ENCODE measurements around the gene FGD4.

FGD4 gene
- 36.9 to 313 (median 225) reads per million in 18 experiments for total RNA-seq

DNA sequence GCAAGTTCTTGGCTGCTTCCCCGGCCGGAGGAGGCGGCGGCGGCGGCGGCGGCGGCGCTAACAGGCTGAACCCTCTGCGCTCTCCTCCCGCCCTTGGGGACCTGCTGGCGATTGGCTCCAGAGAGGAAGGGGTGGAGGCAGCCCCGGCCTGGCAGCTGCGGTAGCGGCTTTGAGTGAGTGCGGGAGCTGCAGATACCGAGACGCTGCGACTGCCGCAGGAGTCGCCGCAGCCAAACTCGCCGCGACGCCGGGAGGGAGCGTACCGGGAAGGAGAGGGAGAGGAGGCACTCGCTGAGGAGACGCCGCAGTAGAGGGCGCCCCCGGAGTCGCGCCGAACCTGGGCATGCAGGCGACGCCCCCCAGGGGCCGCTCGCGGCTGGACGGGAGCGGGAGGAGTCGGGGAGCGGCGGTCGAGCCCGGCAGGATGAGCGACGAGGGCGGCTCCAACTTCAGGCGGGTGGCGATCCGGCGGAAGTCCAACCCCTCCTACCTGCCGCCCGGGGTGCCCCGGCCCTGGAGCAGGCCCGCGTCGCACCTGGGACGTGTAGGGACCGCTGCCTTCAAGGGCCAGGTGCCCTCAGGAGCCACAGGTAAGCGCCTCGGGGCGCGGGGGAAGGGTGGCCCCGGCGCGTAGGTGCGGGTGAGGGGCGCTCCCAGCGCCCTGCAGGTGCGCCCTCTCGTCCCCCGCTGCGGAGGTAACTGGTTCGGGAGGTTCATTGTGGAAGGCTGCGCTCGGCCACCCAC, at the start of gene FGD4:
Gene FGD4 (plus strand): TSS at position 189 of the 744 bp plus-strand sequence.
- peak; percentile 86 to 88 for DNase-seq

DNA sequence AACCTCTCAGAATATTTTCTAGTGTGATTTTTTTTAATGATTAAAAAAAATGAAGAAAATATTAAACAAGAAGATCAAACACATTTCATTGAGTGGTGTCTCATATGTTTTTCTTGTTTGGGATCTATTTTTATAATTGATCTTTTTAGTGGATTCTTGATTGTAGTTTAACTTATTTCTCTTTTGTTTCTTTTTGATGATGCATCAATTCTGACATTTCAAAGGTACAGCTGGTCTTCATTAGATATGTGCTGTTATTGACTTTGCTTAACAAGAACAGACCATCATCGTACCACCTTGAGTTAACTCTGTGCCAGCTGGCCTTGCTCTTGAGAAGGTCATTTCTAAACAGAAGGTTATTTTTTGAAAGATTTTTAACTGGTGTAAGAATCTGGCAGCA, 45.8 kb upstream of the FGD4 start:
- no peak for DNase-seq

DNA sequence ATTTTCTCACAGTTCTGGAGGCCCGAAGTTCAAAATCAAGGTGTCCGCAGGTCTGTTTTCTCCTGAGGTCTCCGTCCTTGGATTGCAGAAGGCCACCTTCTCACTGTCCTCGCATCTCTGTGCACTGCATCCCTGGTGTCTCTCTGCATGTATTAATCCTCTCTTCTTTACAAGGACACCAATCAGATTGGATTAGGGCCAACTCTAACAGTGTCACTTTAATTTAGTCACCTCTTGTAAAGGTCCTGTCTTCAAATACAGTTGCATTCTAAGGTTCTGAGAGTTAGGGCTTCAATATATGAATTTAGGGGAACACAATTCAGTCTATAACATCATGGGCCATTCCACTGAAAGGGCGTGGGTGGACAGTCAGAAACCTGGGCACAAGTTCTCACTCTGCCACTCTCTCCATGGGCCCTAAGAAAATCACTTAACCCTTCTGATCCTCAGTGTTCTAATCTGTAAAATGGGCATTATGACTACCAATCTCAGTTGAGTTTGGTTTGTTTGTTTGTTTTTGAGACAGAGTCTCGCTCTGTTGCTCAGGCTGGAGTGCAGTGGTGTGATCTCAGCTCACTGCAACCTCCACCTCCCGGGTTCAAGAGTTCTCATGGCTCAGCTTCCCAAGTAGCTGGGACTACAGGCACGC, 41.6 kb upstream of the FGD4 start:
- no peak for DNase-seq

DNA sequence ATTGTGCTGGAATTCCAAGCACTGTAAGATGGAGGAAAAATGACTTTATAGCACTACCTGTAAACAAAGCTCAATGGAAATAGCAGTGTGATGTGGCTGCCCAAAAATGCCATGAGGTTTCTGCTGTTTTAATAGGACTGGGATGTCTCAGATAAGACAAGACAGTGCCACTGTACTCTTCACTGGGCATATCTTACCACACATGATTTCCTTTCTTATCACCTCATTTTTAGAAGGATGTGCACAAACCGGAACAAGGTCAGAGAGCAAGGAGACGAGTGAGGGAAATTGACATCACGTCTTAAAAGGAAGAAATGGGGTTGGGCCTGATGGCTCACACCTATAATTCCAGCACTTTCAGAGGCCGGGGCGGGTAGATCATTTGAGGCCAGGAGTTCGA, 38.4 kb upstream of the FGD4 start:
- no peak for DNase-seq

DNA sequence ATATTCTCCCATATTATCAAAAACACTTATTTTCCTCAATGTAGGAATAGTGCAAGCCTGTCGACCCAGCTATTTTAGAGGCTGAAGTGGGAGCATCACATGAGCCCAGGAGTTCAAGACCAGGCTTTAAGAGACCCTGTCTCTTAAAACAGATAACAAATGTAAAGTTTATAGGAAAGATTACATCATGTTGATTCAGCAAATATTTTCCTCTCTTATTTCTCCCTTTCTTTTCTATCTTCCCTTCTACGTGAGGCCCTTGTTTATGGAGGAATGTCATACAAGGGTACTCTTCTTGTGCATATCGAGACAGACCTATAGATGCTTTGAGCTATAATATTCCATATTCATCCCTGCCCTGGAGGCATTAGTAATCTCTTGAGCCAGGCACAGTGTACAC, 36.5 kb upstream of the FGD4 start:
- DNase-seq = no peak

DNA sequence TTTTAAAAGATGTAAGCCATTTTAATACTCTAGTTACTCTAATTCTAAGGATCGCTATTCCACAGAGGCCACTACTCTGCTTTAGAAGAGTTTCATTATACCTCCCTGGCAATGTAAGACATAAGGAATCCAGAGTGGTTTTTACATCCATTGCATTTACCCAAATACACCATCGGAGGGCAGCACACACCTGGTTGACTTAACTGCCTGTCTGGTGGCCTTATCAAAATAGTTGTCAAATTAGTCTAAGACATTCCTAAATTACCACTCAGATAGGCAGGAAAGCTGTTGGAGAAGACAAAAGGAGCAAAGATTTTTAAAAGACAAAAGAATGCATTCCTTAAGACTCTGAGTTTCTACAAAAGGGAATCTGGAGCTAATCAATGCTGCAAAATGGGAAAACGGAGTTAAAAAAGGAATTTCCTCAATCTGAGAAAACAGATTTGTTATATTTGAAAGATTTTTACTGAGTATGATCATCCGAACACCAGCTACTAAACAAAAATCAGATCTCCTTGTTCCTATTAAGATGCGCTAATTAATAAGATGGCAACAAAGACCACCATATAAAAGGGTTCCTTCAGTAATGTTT, 33.8 kb upstream of the FGD4 start:
- peak; percentile 72 to 75 for DNase-seq

DNA sequence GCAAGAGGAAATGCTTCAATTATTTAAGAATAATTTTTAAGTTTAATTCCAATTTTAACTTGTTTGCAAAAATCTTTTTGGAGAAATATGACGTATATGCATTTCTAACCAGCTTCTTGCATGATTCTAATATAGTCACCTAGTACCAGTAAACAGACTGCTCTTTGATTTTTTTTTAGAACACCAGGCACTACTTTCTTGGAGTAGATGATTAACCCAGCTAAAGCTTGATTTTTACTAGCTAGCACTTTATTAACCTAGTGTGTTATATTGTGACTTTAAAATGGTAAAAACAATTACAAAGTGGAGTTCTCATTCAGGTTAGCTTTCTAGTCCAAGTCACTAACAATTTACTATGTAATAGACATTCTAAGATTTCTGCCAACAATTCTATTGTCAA, 32.6 kb upstream of the FGD4 start:
- DNase-seq = no peak

DNA sequence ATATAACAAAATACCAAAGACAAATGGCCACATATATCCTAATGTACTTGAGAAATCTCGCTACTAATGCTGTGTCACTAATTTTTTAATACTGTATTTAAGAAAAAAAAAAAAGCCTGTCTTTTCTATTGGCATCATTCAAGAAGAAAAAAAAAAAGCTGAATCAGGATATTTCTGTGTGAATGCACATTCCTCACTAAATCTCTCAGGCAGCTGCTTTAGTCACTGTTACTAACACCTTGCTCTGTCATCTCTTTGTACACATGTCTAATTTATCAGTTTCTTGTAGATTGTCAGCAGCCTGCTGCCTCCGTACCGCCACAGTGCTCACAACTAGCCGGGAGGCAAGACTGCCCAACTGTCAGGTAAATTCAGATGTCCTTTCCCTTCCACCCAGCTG, 32.0 kb upstream of the FGD4 start:
- no peak for DNase-seq

DNA sequence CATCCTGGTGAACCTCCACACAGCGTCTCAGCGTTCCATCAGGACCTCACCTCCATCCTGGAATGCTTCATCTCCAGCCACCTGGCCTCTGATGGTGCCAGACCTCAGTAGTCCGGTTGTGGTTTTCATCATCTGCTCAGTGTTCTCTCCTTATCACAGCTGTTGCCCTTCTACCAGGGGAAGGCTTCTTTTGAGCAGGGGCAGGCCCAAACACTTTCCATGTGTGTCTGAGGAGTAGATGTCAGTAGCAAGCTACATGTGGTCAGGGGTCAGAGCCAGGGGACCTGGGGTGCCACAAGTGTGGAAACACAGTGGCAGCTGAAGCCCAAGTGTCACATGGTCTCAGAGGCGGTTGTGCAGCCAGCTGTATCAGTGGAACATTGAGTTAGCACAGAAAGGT, 30.2 kb upstream of the FGD4 start:
- no peak for DNase-seq

DNA sequence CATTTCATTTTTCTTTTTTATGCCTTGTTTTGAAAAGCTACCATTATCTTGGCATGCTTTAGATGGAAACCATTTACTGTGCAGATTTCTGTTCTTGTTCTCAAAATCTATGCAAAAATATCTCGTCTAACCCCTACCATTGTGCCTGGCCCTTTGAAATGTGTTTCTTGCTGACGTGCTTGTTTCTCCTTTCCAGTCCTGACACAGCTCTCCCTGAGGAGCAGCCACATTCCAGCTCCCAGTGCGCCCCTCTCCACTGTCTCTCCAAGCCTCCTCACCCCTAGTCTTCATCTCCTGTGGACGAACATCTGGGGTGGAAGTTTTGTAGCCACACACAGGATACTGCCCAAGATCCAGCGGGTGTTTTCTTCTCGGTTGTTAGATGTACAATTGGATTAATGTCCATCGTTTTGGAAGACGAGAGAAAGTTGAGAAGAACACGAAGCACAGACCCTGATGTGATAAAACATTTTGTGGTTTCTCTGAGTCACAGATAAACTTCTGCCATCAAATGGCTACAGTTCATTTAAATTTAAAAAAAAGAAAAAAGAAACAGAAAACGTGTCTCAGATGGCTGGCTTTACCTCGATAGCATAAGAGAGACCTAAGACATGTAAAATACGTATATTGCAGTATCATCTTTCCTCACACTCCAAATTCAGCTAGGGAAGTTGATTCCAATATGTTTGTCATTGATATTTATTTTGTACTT, 21.9 kb upstream of the FGD4 start:
- no peak for DNase-seq

DNA sequence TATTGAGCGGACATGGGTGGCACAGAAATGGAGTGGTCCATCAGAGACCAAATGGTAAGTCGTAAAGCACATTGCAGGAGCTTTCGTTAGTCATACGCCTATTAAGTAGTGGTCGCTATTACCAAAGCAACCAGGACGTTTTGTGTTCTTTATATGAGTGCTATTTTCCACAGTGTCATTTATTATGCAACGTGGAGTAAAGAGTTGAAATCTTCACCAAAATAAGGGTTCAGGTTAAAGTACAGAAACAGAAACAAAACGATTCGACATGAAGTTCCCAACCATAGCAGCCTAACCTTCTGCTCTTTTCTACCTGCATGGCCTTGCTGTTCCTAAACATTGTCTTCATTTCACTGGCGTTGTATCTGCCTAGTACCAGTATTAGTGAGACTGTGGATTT, 20.1 kb upstream of the FGD4 start:
- DNase-seq = no peak

DNA sequence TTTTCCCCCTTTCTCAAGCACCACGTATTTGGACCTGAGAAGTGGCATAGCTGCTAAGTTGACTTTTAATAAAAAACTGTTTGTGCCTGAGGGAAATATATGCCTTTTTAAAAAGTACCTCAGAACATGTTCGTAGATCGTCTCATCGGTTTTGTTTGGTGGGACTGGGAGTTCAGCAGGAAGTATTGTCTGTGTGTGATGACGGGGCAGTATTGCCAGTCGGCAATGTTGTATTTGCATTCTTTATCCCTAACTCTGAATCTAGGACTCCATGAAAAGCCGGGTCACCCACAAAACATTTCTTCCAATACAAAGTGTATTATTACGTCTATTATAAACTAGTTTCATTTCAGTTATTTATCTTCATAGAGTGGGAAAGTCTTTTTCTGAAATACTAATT, 19.7 kb upstream of the FGD4 start:
- no peak for DNase-seq

DNA sequence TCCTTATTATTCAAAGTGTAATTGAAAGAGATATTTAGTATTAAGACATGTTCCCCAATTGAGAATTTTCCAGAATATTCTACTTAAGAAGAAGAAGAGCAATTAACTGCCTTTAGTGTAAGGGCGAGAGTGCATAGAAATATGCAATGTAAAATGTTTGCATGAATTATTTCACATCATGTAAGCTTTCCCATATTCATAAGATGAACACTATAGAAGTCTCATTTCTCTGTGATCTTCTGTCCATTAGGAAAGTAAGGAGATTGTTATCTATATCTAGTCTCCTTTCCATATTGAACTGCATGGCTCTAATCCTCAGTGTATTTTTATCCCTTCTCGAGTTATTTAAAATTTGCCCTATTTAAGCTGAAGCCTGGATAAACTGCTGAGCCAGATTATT, 17.1 kb upstream of the FGD4 start:
- no peak for DNase-seq

DNA sequence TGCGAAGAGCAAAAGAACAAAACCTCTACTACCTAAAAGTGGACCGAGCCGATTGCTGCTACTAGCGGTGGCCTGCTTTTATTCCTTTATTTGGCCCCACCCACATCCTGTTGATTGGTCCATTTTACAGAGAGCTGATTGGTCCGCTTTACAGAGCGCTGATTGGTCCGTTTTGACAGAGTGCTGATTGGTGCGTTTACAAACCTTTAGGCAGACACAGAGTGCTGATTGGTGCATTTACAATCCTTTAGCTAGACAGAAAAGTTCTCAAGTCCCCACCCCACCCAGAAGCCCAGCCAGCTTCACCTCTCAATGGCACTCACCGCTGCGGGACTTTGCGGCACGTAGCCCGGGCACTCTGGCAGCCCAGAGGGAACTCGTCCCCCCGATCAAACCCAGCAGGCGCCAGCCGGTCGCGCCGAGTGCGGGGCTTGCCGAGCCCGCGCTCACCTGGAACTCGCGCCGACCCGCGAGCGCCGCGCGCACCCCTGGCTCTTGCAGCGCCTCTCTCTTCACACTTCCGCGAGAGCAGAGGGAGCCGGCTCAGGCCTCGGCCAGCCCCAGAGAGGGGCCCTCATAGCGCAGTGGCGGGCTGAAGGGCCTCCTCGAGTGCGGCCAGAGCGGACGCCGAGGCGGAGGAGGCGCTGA, 8.7 kb upstream of the FGD4 start:
- DNase-seq = peak; percentile 20 to 35

DNA sequence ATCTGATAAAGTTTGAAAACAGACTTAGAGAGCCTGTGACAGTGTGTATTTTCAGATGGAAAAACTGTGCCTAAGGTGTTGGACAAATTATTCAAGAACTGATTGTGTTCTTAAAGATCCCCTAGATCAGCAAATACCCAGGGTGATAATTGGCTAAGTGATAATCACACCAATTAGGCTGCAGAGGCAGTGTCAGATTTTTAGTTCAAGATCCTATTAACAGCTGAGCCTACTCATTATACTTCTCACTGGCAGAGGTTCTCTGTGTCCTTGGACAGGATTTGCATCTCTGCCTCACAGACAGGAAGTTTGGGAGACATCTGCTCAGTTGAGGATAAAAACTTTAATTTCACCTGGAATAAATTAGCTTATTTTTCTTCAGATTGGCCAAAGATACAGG, 4.3 kb upstream of the FGD4 start:
- DNase-seq = no peak

DNA sequence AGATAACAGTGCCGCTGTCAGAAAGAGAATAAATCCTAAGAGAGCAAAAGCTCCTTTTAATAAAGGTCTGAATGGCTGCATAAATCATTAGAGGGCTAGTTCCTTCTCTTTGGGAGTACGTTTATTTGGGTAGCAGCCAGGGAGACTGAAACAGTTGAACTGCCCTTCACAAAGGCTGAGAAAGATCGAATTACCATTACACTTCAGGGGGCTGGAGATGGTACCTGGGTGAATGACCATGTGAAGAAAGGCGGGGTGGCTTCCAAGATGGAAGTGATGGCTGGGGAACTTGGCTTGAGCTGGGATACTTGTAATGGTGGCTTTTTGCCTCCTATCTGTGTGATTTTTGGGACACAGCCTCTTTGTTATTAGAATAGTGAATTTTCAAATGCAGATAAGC, 1.7 kb upstream of the FGD4 start:
- no peak for DNase-seq

DNA sequence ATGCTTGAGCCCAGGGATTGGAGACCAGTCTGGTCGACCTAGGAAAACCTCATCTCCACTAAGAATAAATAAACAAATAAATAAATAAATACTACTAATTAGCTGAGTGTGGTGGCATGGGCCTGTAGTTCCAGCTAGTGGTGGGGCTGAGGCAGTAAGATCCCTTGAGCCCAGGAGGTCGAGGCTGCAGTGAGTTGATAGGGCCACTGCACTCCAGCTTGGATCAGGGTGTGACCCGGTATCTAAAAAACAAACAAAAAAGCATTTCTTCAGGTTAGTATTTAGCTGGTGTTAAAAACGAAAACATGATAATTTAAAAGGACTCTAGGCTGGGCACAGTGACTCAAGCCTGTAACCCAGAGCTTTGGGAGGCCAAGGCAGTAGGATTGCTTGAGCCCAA, 1.2 kb upstream of the FGD4 start:
- no peak for DNase-seq

DNA sequence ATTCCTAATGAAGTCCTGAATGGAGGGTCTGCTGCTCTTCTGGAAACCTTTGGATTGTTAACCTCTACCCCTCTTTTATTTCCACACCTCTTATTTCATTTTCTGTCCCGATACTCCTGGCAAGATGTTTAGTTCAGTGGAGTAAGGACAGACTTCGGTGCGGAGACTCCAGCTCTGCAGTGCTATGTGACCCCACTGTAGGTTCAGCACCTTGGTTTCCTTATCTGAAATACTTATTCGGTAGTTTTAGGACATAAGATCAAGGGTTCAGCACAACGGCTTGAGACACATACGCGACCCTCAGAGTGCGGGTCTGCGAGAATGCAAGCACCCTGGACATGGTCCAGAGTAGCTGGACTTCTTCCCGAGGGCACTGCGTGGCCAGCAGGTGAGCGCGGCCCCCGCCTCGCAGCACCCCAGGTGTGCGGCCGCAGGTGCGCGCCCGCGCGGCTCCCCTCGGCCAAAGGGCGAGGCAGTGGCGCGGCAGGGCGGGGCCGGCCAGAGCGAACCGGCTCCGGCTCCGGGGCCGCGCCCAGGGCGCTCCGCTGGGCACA, 465 bp upstream of the FGD4 start:
- no peak for DNase-seq

DNA sequence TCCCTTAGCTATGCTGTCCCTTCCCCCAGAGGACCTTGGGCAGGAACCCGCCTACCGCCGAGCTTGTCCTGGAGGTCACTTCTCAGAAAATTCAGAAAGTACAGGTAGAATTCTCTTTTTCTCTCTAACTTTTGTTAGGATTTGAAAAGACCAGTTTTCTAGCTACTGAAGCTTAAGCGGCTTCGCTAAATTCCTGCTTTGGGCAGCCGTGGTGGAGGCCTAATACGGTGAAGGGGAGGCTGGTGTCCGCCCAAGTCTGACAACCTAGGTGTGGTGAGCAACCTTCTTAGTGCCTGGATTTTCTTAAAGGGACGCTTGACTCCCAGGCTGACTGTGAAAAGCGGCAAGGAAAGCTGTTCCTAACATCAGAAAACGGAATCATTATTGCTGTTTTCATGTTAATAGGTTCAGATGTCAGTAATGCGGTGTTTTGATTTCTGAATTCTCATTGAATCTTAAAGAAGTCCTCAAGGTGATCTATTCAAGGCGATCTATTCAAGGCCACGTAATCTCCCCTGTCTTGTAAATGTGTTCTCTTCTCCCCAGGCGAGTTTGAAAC, 835 bp downstream of the FGD4 start:
- DNase-seq = no peak

DNA sequence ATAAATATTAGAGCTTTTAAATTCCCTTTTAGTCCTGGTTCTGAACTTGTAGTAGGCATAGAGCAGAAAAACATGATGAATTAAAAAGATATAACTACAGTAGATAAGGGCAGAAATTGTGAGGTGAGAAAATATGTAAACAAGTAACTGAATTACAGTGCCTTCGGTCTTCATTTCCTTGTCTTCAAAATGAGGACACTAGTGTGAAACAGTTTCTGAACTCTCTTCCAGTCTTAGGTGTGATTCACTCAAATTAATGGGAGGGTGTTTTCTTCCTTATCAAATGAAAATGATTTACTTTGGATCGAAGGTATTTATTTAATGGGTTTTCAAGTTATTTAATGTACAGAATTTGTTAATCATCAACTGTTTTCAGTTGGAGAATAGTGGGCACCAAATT, 1.5 kb downstream of the FGD4 start:
- no peak for DNase-seq

DNA sequence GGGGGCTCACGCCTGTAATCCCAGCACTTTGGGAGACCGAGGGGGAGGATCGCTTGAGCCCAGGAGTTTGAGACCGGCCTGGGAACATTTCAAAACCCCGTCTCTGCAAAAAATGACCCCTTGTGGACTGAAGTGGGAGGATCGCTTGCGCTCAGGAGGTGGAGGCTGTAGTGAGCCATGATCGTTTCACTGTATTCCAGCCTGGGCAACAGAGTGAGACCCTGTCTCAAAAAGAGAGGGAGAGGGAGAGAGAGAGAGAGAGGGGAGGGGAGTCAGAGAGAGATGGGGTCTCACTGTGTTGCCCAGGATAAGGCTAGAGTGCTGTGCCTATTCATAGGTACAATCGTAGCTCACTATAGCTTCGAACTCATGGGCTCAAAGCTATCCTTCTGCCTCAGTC, 2.8 kb downstream of the FGD4 start:
- DNase-seq = no peak

DNA sequence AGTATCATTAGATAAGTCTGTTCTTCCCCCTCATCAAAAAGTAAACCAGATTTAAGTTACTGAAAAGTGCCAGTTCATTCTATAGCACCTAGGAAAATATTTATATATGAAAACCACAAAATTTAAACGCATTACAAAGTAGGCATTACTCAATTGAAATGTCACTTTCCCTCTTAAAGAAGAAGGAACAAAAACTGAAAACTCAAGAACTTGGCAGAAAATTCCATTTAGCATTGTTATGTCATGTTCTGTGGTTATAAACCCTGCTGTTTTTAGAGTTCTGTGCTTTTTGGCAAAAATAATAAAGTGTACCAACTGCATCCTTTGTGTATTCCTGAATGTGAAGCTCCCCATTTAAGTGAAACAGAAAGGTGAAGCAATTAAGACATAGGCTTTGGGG, 3.6 kb downstream of the FGD4 start:
- peak in 1 of 2 donors; percentile 64 for DNase-seq

Measured in inflammatory macrophage (primary cell).